CD4-positive, alpha-beta T cell treated with Interleukin-21 for 1 hour (primary cell): ENCODE data around the gene SREBF2.
A peak's percentile ranks its signal among the peaks of the same experiment; 100 is the strongest.

Experiments
- DNase-seq: peaks from one replicate; pipeline ENCODE4 v3.0.0-alpha.2; 2020

SREBF2 gene

GRCh38 chr22:41832553-41833368 is at the start of gene SREBF2:
Gene SREBF2 (plus strand): TSS chr22:41833105. CDS start chr22:41833271, 166 bp downstream.
- DNase-seq = peak; percentile 99

GRCh38 chr22:41787331-41787730 is 45.6 kb upstream of the SREBF2 start:
- no peak for DNase-seq

- no peak for DNase-seq
These were observed 39.0 kb upstream of the SREBF2 start for GRCh38 chr22:41793871-41794270.

- DNase-seq = no peak
These were observed 34.2 kb upstream of the SREBF2 start for GRCh38 chr22:41798736-41799135.

GRCh38 chr22:41799486-41800347 is 33.2 kb upstream of the SREBF2 start:
- DNase-seq = no peak

GRCh38 chr22:41800348-41801146 is 32.4 kb upstream of the SREBF2 start, which contains the start of gene CCDC134:
Gene CCDC134 (plus strand): TSS chr22:41800679. CDS start chr22:41808891, 8,212 bp downstream.
- peak; percentile 92 for DNase-seq

GRCh38 chr22:41801147-41801819 is 31.6 kb upstream of the SREBF2 start:
- DNase-seq = no peak

- DNase-seq = no peak
These were observed 31.0 kb upstream of the SREBF2 start for GRCh38 chr22:41801886-41802285.

GRCh38 chr22:41805639-41806038 is 27.3 kb upstream of the SREBF2 start:
- no peak for DNase-seq

GRCh38 chr22:41808400-41808799 is 24.5 kb upstream of the SREBF2 start:
- no peak for DNase-seq

GRCh38 chr22:41810022-41810421 is 22.9 kb upstream of the SREBF2 start:
- no peak for DNase-seq

- no peak for DNase-seq
These were observed 19.9 kb upstream of the SREBF2 start for GRCh38 chr22:41812805-41813545.

- DNase-seq = no peak
These were observed 19.0 kb upstream of the SREBF2 start for GRCh38 chr22:41813726-41814410.

- DNase-seq = no peak
These were observed 17.2 kb upstream of the SREBF2 start for GRCh38 chr22:41815716-41816115.

GRCh38 chr22:41816241-41816640 is 16.7 kb upstream of the SREBF2 start:
- DNase-seq = no peak

- DNase-seq = no peak
These were observed 16.0 kb upstream of the SREBF2 start for GRCh38 chr22:41816871-41817270.

- DNase-seq = no peak
These were observed 14.9 kb upstream of the SREBF2 start for GRCh38 chr22:41818011-41818410.

- DNase-seq = no peak
These were observed 14.3 kb upstream of the SREBF2 start for GRCh38 chr22:41818596-41818995.

GRCh38 chr22:41819257-41819656 is 13.6 kb upstream of the SREBF2 start:
- no peak for DNase-seq

- DNase-seq = no peak
These were observed 12.5 kb upstream of the SREBF2 start for GRCh38 chr22:41820447-41820846.
